HepG2 (cell line): ENCODE data around the gene CACNA1H. TPM values are rescaled to one million over a fixed set of nuclear protein-coding genes. Genes with fewer than 3 reads are reported as not detected.

Source experiments
- ATAC-seq: fragments of 200-7000 bp; cut with Tn5 transposase; 3 replicates; pipeline ENCODE4 v1.9.1; 2020; ENCODE audit warnings: mild to moderate bottlenecking, moderate library complexity
- BruUV-seq: library from RNA; stranded (reverse); fragments of 400-500 nt; replicated peaks from 2 replicates; lab custom pipeline; 2021; lab: Mats Ljungman, UMichigan
- CTCF ChIA-PET: fragments of 300-600 bp; formaldehyde crosslinking; extraction: SDS; loops from one replicate; lab custom pipeline; 2021; ENCODE audit warnings: low total read pairs, inconsistent platforms, low intra/inter-chr PET ratio; lab: Yijun Ruan, JAX
- POLR2A ChIA-PET: fragments of 350-600 bp; sonication (Branson Sonifier 250); formaldehyde crosslinking; loops from one replicate; lab custom pipeline; 2020; ENCODE audit warnings: antibody characterized with exemption, inconsistent platforms; lab: Yijun Ruan, JAX
- DNase-seq: peaks from one replicate; pipeline ENCODE4 v3.0.0-alpha.2; 2015; ENCODE audit warnings: low spot score
- FAIRE-seq: peaks from 3 replicates; lab custom pipeline; 2011; peaks lifted over from hg19 to GRCh38; lab: Jason Lieb, UNC
- H2AFZ ChIP-seq: one replicate; pipeline ENCODE4 v1.6.1; 2011; ENCODE audit warnings: low read length, inconsistent platforms
- H3K27ac ChIP-seq: fragments of 300-600 bp; 3 replicates; pipeline ENCODE4 v1.8.0; 2011; ENCODE audit warnings: mixed run types, mild to moderate bottlenecking, mixed read lengths, low read length, inconsistent platforms; ENCODE audit not compliant: insufficient read depth; ENCODE audit errors: extremely low read length
- H3K27me3 ChIP-seq, 2 experiments: fragments of 200-600 bp in 1 of 2; 2 replicates in 1 of 2; 3 replicates in 1 of 2; pipeline versions ENCODE4 v1.6.0 to v1.8.0; 2011; ENCODE audit warnings: low read length in 2 of 2, mild to moderate bottlenecking in 2 of 2, moderate library complexity in 2 of 2, inconsistent platforms in 1 of 2; ENCODE audit not compliant: insufficient read depth in 2 of 2, control insufficient read depth in 1 of 2
- H3K36me3 ChIP-seq, 2 experiments: fragments of 200-600 bp in 1 of 2; replicated peaks in 1 of 2; 2 replicates in 1 of 2; 3 replicates in 1 of 2; pipeline versions ENCODE4 v1.5.1 to v1.8.0; 2011; ENCODE audit warnings: low read length in 2 of 2, inconsistent platforms in 1 of 2; ENCODE audit not compliant: insufficient read depth in 2 of 2, control insufficient read depth in 1 of 2
- H3K4me1 ChIP-seq: 2 replicates; pipeline ENCODE4 v1.5.1; 2012; ENCODE audit warnings: low read length, inconsistent platforms; ENCODE audit not compliant: insufficient read depth
- H3K4me2 ChIP-seq: 2 replicates; pipeline ENCODE4 v1.6.0; 2011; ENCODE audit warnings: low read depth, low read length, inconsistent platforms
- H3K4me3 ChIP-seq, 3 experiments: fragments of 200-600 bp in 1 of 3; sonication (generic), shearing (Covaris generic) in 1 of 3; replicated peaks in 1 of 3; 2 replicates each; pipeline ENCODE4 v1.5.1; 2011 to 2016; ENCODE audit warnings: low read length in 3 of 3, inconsistent platforms in 2 of 3, low read depth in 2 of 3, mild to moderate bottlenecking in 2 of 3, control low read depth in 1 of 3, mixed read lengths in 1 of 3; ENCODE audit not compliant: insufficient read depth in 1 of 3
- H3K79me2 ChIP-seq: one replicate; pipeline ENCODE4 v1.6.1; 2011; ENCODE audit warnings: low read length, inconsistent platforms; ENCODE audit not compliant: insufficient read depth
- H3K9ac ChIP-seq: 2 replicates; pipeline ENCODE4 v1.6.0; 2011; ENCODE audit warnings: mild to moderate bottlenecking, low read depth, low read length, inconsistent platforms; ENCODE audit not compliant: insufficient read depth
- H3K9me3 ChIP-seq: 2 replicates; pipeline ENCODE4 v1.5.1; 2012; ENCODE audit warnings: mild to moderate bottlenecking, low read length
- H4K20me1 ChIP-seq: 2 replicates; pipeline ENCODE4 v1.6.0; 2011; ENCODE audit warnings: inconsistent platforms, mild to moderate bottlenecking, low read length, moderate library complexity; ENCODE audit not compliant: insufficient read depth
- IRF1 ChIP-seq: sonication (generic); formaldehyde crosslinking; IDR thresholded peaks from 2 replicates; pipeline ENCODE4 v1.4.0; 2020; ENCODE audit warnings: low read depth, mild to moderate bottlenecking, missing genetic modification reagents
- RFX1 ChIP-seq: fragments of 450-650 bp; IDR thresholded peaks from 2 replicates; pipeline ENCODE4 v1.6.1; 2017
- SKI ChIP-seq: fragments of 450-650 bp; IDR thresholded peaks from one replicate; pipeline ENCODE4 v1.6.1; 2018; ENCODE audit warnings: mild to moderate bottlenecking; ENCODE audit not compliant: partially characterized antibody
- ZNF230 ChIP-seq: sonication (generic); formaldehyde crosslinking; IDR thresholded peaks from 2 replicates; pipeline ENCODE4 v1.4.0; 2020; ENCODE audit warnings: mild to moderate bottlenecking, missing genetic modification reagents
- WGBS: methylation state at CpG from one replicate; pipeline ENCODE4 v1.1.6; 2017; ENCODE audit warnings: low lambda C conversion rate; 5-methylcytosine and 5-hydroxymethylcytosine counted together
- in situ Hi-C: cut with HindIII; loops from 2 replicates; pipeline ENCODE4 v1.10.0; 2017; ENCODE audit warnings: low pct_unique_long_range_greater_than_20kb; ENCODE audit not compliant: extremely low pct_ligation_motif_present
- intact Hi-C: fragments of 100-400 bp; cut with micrococcal nuclease; formaldehyde crosslinking; loops from one replicate; pipeline ENCODE4 v1.10.0; 2022; ENCODE audit not compliant: unreplicated experiment
- polyA plus RNA-seq, 8 experiments: library from polyadenylated mRNA; depleted of rRNA in 3 of 8; stranded (reverse) in 7 of 8; unstranded in 1 of 8; fragments of >200 nt; fragmentation: Illumina TruSeq in 4 of 8; extraction: Trizol in 4 of 8; gene quantifications; 2 replicates each; pipeline versions ENCODE4 v1.2.1 to v1.2.3, GENCODE V29; 2011 to 2016; ENCODE audit warnings: low read depth in 4 of 8, missing spikeins in 1 of 8, mixed read lengths in 1 of 8; ENCODE audit not compliant: insufficient read depth in 1 of 8
- total RNA-seq, 5 experiments: library from RNA; depleted of rRNA; stranded (reverse); fragments of >200 nt; fragmentation: Illumina TruSeq; extraction: Trizol; gene quantifications; 2 replicates each; pipeline ENCODE4 v1.2.3, GENCODE V29; 2016; ENCODE audit warnings: low read depth in 1 of 5

CACNA1H gene
- total and polyA plus RNA-seq, 2 of the 13 experiments (the other 11 are each of a cell fraction or from before 2014, with no cell fraction given) = 0.40 to 1.8 TPM

- ChIA-PET POLR2A (no interaction called here), CTCF (no interaction called here)
- intact Hi-C loops = no loop called here
- TF ChIP-seq SKI (no peak), RFX1 (peak; percentile 28)
- TF ChIP-seq, all 625 proteins: peak for 1
- in situ Hi-C loops = no loop called here
- no TSS peak for BruUV-seq
- Histone ChIP-seq H3K27me3 (peaks cover 2 to 49% of the 10 kb centered on the region in 2 experiments; a peak in 4 of 5 replicates), H3K4me2 (no peak overlapping the region), H3K4me3 (no peak overlapping the region), H3K9ac (no peak overlapping the region), H3K27ac (no peak overlapping the region), H3K36me3 (no peaks in the 10 kb centered on the region), H4K20me1 (peaks cover 6% of the 10 kb centered on the region; the same call in 1 of the 2 replicates), H3K9me3 (no peaks in the 10 kb centered on the region), H2AFZ (no peak overlapping the region), H3K4me1 (no peaks in the 10 kb centered on the region), H3K79me2 (no peaks in the 10 kb centered on the region)
- no peak for DNase-seq
- no peak for ATAC-seq
- WGBS = 66% methylated on average over 32 of the region's 52 CpGs
- FAIRE-seq = no peak
Measured at GRCh38 chr16:1167276-1168107, 14.6 kb downstream of the CACNA1H start.

GRCh38 chr16:1168837-1169236 is 15.9 kb downstream of the CACNA1H start:
- DNase-seq = no peak
- no peaks in the 10 kb centered on the region for H3K9me3 ChIP-seq
- H3K4me1 ChIP-seq = peaks cover 3% of the 10 kb centered on the region
- H3K27me3 ChIP-seq = peaks cover 2 to 54% of the 10 kb centered on the region in 2 experiments; a peak in 4 of 5 replicates
- 0% methylated on average over 1 of the region's 18 CpGs for WGBS
- ChIA-PET CTCF (no interaction called here), POLR2A (no interaction called here)
- TF ChIP-seq IRF1 = no peak
- TF ChIP-seq ZNF230 = no peak
- H4K20me1 ChIP-seq = peaks cover 6% of the 10 kb centered on the region; the same call in 1 of the 2 replicates
- no peak for FAIRE-seq
- H3K4me3 ChIP-seq = no peak overlapping the region
- intact Hi-C loops = no loop called here
- H2AFZ ChIP-seq = no peak overlapping the region
- no peak for ATAC-seq
- in situ Hi-C loops = no loop called here
- H3K79me2 ChIP-seq = no peaks in the 10 kb centered on the region
- no peak overlapping the region for H3K4me2 ChIP-seq
- no peak overlapping the region for H3K27ac ChIP-seq
- no peak overlapping the region for H3K9ac ChIP-seq
- no peaks in the 10 kb centered on the region for H3K36me3 ChIP-seq
- BruUV-seq = no TSS peak
